ENCODE measurements around the gene ASB4. TPM values are rescaled to one million over a fixed set of nuclear protein-coding genes. Genes with fewer than 3 reads are reported as not detected.
"Not testable (repeated sequence)": the region's sequence is repeated elsewhere in the genome, so short reads cannot be mapped to it uniquely, and the experiment has no call there.

ASB4 gene
- total and polyA plus RNA-seq, 11 donors = 0.18 to 11.5 (median 3.1) TPM

- 37 to 51% (median 42%) methylated on average over 6 of the region's 6 CpGs for WGBS, 4 donors
- Histone ChIP-seq H3K4me3 (peak overlapping the region in 1 of 12 donors; percentile 1), H3K27me3 (no peaks in the 10 kb centered on the region), H3K36me3 (no peaks in the 10 kb centered on the region), H3K9me3 (no peaks in the 10 kb centered on the region), H3K4me1 (peaks cover 16 to 65% (median 47%) of the 10 kb centered on the region in 12 donors), H3K27ac (peak overlapping the region; percentile 46 to 95 (median 72))
- no peak for ATAC-seq
- intact Hi-C loops (cut with DNase I) = loop anchor here in 7 of 10 donors (5.0 kb wide), 3 partner anchors 35 to 135 kb away; partner anchors contain the start of gene PDK4 (in 5 of the 7)
- TF ChIP-seq POLR2A (IDR thresholded peaks at IDR 0.05) (no peak), CTCF (IDR thresholded peaks at IDR 0.05) (no peak)
- no peak for DNase-seq
Observed at GRCh38 chr7:95547361-95548348, 61.9 kb downstream of the ASB4 start.

GRCh38 chr7:95549818-95550529 is 64.2 kb downstream of the ASB4 start:
- no peak for TF ChIP-seq CTCF (IDR thresholded peaks at IDR 0.05)
- TF ChIP-seq POLR2A (IDR thresholded peaks at IDR 0.05) = peak in 1 of 2 donors; percentile 82
- H3K4me1 ChIP-seq = peaks cover 16 to 61% (median 46%) of the 10 kb centered on the region in 12 donors
- no peaks in the 10 kb centered on the region for H3K9me3 ChIP-seq
- DNase-seq (peak; percentile 76 to 95 (median 79)), ATAC-seq (peak; percentile 96 to 98 (median 97))
- H3K27ac ChIP-seq = peak overlapping the region; percentile 79 to 97 (median 90)
- no peaks in the 10 kb centered on the region for H3K27me3 ChIP-seq
- 3 to 8% (median 4%) methylated on average over 6 of the region's 6 CpGs for WGBS, 4 donors
- intact Hi-C loops (cut with DNase I) = loop anchor here (1.0 to 5.0 kb wide), 10 partner anchors 32 to 132 kb away; partner anchors contain the start of gene PDK4 (in 9 of the 10)
- peak overlapping the region in 6 of 12 donors; percentile 4 to 16 (median 6) for H3K4me3 ChIP-seq
- H3K36me3 ChIP-seq = no peaks in the 10 kb centered on the region

GRCh38 chr7:95550546-95550945 is 64.8 kb downstream of the ASB4 start:
- H3K36me3 ChIP-seq = no peaks in the 10 kb centered on the region
- intact Hi-C loops (cut with DNase I) = loop anchor here in 6 of 10 donors (1.0 to 5.0 kb wide), 7 partner anchors 35 to 79 kb away; partner anchors contain the start of gene PDK4 (in 4 of the 6)
- H3K9me3 ChIP-seq = no peaks in the 10 kb centered on the region
- H3K4me3 ChIP-seq = peak overlapping the region in 5 of 12 donors; percentile 4 to 16 (median 6)
- 18 to 34% (median 26%) methylated on average over 4 of the region's 4 CpGs for WGBS, 4 donors
- TF ChIP-seq POLR2A (IDR thresholded peaks at IDR 0.05) (no peak), CTCF (IDR thresholded peaks at IDR 0.05) (no peak)
- peak overlapping the region; percentile 79 to 97 (median 88) for H3K27ac ChIP-seq
- peaks cover 16 to 55% (median 43%) of the 10 kb centered on the region in 12 donors for H3K4me1 ChIP-seq
- ATAC-seq (peak in 2 of 4 donors; percentile 3 to 7), DNase-seq (no peak)
- no peaks in the 10 kb centered on the region for H3K27me3 ChIP-seq

- peaks cover 13 to 41% (median 31%) of the 10 kb centered on the region in 12 donors for H3K4me1 ChIP-seq
- H3K27ac ChIP-seq = peak overlapping the region in 1 of 12 donors; percentile 95
- H3K4me3 ChIP-seq, H3K9me3 ChIP-seq, ATAC-seq, H3K27me3 ChIP-seq, H3K36me3 ChIP-seq: not testable (repeated sequence)
- 84 to 92% (median 89%) methylated on average over 18 to 45 of the region's 45 CpGs for WGBS, 4 donors
- DNase-seq = peak in 1 of 5 donors; percentile 62
- intact Hi-C loops (cut with DNase I) = loop anchor here in 3 of 10 donors (2.0 to 5.0 kb wide), 2 partner anchors 33 to 35 kb away; no protein-coding TSS in a partner anchor
Observed at GRCh38 chr7:95552010-95552926, 66.5 kb downstream of the ASB4 start.

All from heart left ventricle (tissue), 16 donors.